MCF 10A (cell line): ENCODE data around the gene PCNX1. TPM values are rescaled to one million over a fixed set of nuclear protein-coding genes. Genes with fewer than 3 reads are reported as not detected.
"Not testable (repeated sequence)": the region's sequence is repeated elsewhere in the genome, so short reads cannot be mapped to it uniquely, and the experiment has no call there.

ENCODE experiments used
- BruUV-seq: library from RNA; stranded (reverse); fragments of 400-500 nt; replicated peaks from 2 replicates; lab custom pipeline; 2021; lab: Mats Ljungman, UMichigan
- CTCF ChIA-PET: fragments of 300-600 bp; sonication (Branson Sonifier 250); formaldehyde crosslinking; extraction: SDS; loops from one replicate; lab custom pipeline; 2021; ENCODE audit warnings: antibody characterized with exemption, inconsistent platforms; lab: Yijun Ruan, JAX
- POLR2A ChIA-PET: fragments of 300-600, 350-650 bp; sonication (Branson Sonifier 250); formaldehyde crosslinking; extraction: SDS; loops from one replicate; lab custom pipeline; 2020; ENCODE audit warnings: antibody characterized with exemption, inconsistent platforms; lab: Yijun Ruan, JAX
- DNase-seq: peaks from one replicate; pipeline ENCODE4 v3.0.0-alpha.2; 2018; ENCODE audit not compliant: unreplicated experiment
- H3K27ac Mint-ChIP-seq: one replicate; pipeline ENCODE4 v1.8.0; 2022; ENCODE audit warnings: mild to moderate bottlenecking, low read depth, mixed read lengths; ENCODE audit not compliant: unreplicated experiment
- H3K27me3 Mint-ChIP-seq: one replicate; pipeline ENCODE4 v1.8.0; 2022; ENCODE audit warnings: mixed read lengths; ENCODE audit not compliant: insufficient read depth, unreplicated experiment
- H3K36me3 Mint-ChIP-seq: one replicate; pipeline ENCODE4 v1.8.0; 2022; ENCODE audit warnings: mild to moderate bottlenecking, moderate library complexity, mixed read lengths; ENCODE audit not compliant: insufficient read depth, unreplicated experiment
- H3K4me1 Mint-ChIP-seq: one replicate; pipeline ENCODE4 v1.8.0; 2022; ENCODE audit warnings: mixed read lengths; ENCODE audit not compliant: insufficient read depth, unreplicated experiment
- H3K4me3 Mint-ChIP-seq: one replicate; pipeline ENCODE4 v1.8.0; 2022; ENCODE audit warnings: mild to moderate bottlenecking, moderate library complexity, mixed read lengths; ENCODE audit not compliant: unreplicated experiment
- H3K9me3 Mint-ChIP-seq: one replicate; pipeline ENCODE4 v1.8.0; 2022; ENCODE audit warnings: mixed read lengths; ENCODE audit not compliant: unreplicated experiment
- intact Hi-C: fragments of 100-400 bp; cut with micrococcal nuclease; formaldehyde crosslinking; loops from 2 replicates; pipeline ENCODE4 v1.14.1; 2022
- total RNA-seq: library from RNA; stranded (reverse); gene quantifications from 2 replicates; pipeline ENCODE4 v1.2.3, GENCODE V29; 2022
- TF ChIP-seq, protein P1 (sequence below): fragments of 200-600 bp; IDR thresholded peaks from one replicate; pipeline ENCODE4 v1.8.0; 2022; ENCODE audit warnings: antibody characterized with exemption, mild to moderate bottlenecking; ENCODE audit not compliant: unreplicated experiment

The PCNX1 gene
- total RNA-seq, 1 experiment from 2014 or later, result 55.6 TPM

DNA sequence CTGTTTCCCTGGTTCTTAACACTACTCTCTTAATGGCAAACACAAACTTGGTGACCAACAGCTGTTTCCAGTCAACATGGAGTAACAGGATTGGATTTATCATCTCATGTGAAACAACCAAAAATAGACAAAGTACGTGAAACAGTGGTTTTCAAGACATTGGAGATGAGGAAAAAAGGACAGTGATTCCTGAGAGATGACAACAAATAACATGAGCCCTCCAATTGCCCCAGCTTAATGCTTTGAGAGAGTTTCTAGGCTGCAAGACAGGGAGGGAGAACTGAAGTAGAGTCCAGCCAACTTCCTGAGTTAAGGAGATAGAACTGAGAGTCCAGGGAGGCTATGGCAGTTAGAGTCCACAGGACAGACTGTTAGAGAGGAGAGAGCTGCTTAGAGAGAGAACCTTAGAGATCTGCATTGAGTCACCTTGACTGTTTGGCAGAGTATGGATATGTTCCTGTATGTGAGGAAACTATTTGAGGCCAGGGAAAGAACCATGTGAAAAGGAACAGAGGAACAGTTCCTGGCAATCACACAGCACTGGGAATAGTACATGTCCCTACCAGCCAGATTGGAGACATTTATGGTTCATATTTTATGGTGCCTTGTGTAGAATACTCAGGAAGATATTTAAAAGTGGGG, 106.4 kb downstream of the PCNX1 start:
- BruUV-seq, result no TSS peak
- H3K4me1 Mint-ChIP-seq, result no peaks in the 10 kb centered on the region
- peaks cover 20% of the 10 kb centered on the region for H3K36me3 Mint-ChIP-seq

DNA sequence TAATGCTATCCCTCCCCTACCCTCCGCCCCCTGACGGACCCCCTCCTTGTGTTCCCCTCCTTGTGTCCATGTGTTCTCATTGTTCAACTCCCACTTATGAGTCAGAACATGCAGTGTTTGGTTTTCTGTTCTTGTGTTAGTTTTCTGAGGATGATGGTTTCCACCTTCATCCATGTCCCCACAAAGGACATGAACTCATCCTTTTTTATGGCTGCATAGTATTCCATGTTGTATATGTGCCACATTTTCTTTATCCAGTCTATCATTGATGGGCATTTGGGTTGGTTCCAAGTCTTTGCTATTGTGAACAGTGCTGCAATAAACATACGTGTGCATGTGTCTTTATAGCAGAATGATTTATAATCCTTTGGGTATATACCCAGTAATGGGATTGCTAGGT, 112.7 kb downstream of the PCNX1 start:
- CTCF ChIA-PET, H3K4me3 Mint-ChIP-seq, intact Hi-C loops, H3K9me3 Mint-ChIP-seq, BruUV-seq, POLR2A ChIA-PET, DNase-seq, H3K27ac Mint-ChIP-seq, H3K27me3 Mint-ChIP-seq: not testable (repeated sequence)
- H3K4me1 Mint-ChIP-seq, result peaks cover 13% of the 10 kb centered on the region
- peaks cover 36% of the 10 kb centered on the region for H3K36me3 Mint-ChIP-seq

More for the DNA sequence above, 106.4 kb downstream of the PCNX1 start:
- Mint-ChIP-seq H3K27me3 (no peaks in the 10 kb centered on the region), H3K27ac (no peak overlapping the region), H3K4me3 (no peak overlapping the region), H3K9me3 (no peaks in the 10 kb centered on the region)
- TF ChIP-seq, protein P1, sequence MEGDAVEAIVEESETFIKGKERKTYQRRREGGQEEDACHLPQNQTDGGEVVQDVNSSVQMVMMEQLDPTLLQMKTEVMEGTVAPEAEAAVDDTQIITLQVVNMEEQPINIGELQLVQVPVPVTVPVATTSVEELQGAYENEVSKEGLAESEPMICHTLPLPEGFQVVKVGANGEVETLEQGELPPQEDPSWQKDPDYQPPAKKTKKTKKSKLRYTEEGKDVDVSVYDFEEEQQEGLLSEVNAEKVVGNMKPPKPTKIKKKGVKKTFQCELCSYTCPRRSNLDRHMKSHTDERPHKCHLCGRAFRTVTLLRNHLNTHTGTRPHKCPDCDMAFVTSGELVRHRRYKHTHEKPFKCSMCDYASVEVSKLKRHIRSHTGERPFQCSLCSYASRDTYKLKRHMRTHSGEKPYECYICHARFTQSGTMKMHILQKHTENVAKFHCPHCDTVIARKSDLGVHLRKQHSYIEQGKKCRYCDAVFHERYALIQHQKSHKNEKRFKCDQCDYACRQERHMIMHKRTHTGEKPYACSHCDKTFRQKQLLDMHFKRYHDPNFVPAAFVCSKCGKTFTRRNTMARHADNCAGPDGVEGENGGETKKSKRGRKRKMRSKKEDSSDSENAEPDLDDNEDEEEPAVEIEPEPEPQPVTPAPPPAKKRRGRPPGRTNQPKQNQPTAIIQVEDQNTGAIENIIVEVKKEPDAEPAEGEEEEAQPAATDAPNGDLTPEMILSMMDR, result no peak
- ChIA-PET POLR2A (interaction anchor here (0.5 kb wide), 1 partner anchor 515 kb away, joined by 3 read pairs; no protein-coding TSS in a partner anchor), CTCF (no interaction called here)
- no peak for DNase-seq
- intact Hi-C loops, result no loop called here

DNA sequence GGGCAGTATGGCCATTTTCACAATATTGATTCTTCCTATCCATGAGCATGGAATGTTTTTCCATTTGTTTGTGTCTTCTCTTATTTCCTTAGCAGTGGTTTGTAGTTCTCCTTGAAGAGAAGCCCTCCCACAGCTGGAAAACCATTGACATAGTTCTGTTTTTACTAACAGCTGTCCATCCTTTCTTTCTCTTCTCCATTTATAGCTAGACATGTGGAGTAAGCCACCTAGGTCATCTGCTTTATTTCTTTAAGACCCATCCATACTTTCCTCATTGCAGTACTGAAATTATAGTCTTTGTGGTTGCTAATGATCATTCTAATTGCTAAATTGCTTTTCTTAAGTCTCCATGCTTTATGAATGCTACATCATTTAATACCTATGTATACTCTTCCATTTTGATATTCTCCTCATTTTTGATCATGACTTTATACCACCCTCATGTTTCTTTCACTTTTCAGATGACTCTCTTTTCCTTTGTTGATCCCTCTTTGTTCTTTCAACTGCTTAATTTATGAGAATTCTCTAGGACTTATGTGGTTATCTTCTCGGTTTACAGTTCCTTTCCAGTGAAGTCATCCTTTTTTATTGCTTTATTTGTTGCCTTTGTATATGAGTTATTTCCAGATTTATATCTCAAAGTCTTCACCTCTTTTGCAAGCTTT, 114.2 kb downstream of the PCNX1 start:
- POLR2A ChIA-PET, result no interaction called here
- TF ChIP-seq, protein P1, result no peak
- peaks cover 36% of the 10 kb centered on the region for H3K36me3 Mint-ChIP-seq
- no TSS peak for BruUV-seq
- H3K27ac Mint-ChIP-seq, result peak overlapping the region; percentile 55
- intact Hi-C loops, result no loop called here
- no peaks in the 10 kb centered on the region for H3K27me3 Mint-ChIP-seq
- H3K9me3 Mint-ChIP-seq, result peaks cover 7% of the 10 kb centered on the region
- no peak overlapping the region for H3K4me3 Mint-ChIP-seq
- DNase-seq, result peak; percentile 29
- H3K4me1 Mint-ChIP-seq, result peaks cover 13% of the 10 kb centered on the region
- CTCF ChIA-PET, result interaction anchor here (0.8 to 1.2 kb wide), 2 partner anchors 9 to 993 kb away, joined by 3 read pairs; no protein-coding TSS in a partner anchor

DNA sequence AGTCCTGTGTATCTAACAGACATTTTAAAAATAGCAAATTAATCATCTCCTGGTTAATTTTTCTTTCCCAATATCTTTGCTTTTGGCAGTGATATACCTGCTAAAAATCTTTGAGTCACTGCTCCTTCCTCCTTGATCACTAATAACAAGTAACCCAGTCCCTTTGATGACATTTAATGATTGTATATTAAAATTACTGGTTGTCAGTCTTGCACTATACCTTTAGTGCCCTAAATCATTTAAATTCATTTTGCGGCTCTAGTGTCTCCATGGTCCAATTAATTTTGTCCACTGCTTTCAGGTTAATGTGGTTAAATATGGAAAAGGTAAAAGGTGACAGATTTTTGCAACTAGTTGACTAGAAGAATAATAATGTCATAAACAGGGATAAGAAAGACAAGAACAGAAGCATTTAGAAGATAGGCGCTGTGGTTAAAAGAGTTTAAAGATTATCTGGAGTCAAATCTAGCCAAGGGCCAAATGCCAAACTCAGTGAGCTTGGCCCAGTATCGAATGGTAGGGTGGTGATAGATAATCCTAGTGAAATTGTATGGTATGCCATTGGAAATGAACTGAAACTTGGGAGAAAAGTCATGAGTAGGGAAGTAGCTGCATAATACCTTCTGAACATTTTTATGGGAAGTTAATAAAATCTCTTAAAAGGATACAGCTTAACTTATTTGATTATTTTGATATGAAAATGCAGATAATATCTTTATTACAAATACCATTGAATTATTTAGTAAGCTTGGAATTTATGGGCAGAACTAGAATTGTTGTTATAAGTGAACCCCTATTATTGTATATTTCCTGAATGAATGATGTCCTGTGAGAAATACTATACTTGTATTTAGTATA, 115.0 kb downstream of the PCNX1 start:
- BruUV-seq, result no TSS peak
- CTCF ChIA-PET, result interaction anchor here (0.5 to 1.2 kb wide), 4 partner anchors 9 to 994 kb away, joined by 3 to 7 read pairs (median 3); partner anchors contain the start of gene COX16

More for the DNA sequence above, 115.0 kb downstream of the PCNX1 start:
- intact Hi-C loops, result no loop called here
- no peaks in the 10 kb centered on the region for H3K27me3 Mint-ChIP-seq
- H3K4me1 Mint-ChIP-seq, result peaks cover 13% of the 10 kb centered on the region
- TF ChIP-seq, protein P1, result no peak
- H3K9me3 Mint-ChIP-seq, result peaks cover 7% of the 10 kb centered on the region
- peaks cover 36% of the 10 kb centered on the region for H3K36me3 Mint-ChIP-seq
- POLR2A ChIA-PET, result interaction anchor here (0.6 kb wide), 1 partner anchor 13 kb away, joined by 3 read pairs; no protein-coding TSS in a partner anchor
- no peak for DNase-seq
- no peak overlapping the region for H3K4me3 Mint-ChIP-seq
- peak overlapping the region; percentile 55 for H3K27ac Mint-ChIP-seq
